Stimulated activated CD8-positive, alpha-beta memory T cell treated with anti-CD3 and anti-CD28 coated beads, Interleukin-7, amount 100 ng/mL, for 24 hours (primary cell): ENCODE measurements around the gene LRRC26.

Experiments
- DNase-seq: peaks from one replicate; pipeline ENCODE4 v3.0.0-alpha.2; 2020; ENCODE audit warnings: low read depth

LRRC26 gene

DNA sequence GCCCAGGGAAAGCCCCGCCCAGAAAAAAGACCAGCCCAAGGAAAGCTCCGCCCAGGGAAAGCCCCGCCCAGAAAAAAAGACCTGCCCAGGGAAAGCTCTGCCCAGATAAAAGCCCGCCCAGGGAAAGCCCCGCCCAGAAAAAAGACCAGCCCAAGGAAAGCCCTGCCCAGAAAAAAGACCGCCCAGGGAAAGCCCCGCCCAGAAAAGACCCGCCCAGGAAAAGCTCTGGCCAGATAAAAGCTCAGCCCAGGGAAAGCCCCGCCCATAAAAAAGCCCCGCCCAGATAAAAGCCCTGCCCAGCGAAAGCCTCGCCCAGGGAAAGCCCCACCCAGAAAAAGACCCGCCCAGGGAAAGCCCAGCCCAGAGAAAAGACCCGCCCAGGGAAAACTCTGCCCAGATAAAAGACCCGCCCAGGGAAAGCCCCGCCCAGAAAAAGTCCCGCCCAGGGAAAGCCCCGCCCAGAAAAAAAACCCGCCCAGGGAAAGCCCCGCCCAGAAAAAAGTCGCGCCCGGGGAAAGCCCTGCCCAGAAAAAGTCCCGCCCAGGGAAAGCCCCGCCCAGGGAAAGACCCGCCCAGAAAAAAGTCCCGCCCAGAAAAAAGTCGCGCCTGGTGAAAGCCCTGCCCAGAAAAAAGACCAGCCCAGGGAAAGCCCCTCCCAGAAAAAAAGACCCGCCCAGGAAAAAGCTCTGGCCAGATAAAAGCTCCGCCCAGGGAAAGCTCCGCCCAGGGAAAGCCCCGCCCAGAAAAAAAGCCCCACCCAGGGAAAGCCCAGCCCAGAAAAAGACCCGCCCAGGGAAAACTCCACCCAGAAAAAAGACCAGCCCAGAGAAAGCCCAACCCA lies 19.0 kb downstream of the LRRC26 start:
- peak; percentile 33 for DNase-seq

- no peak for DNase-seq
Measured at GRCh38 chr9:137149942-137150616, 19.8 kb downstream of the LRRC26 start.

DNA sequence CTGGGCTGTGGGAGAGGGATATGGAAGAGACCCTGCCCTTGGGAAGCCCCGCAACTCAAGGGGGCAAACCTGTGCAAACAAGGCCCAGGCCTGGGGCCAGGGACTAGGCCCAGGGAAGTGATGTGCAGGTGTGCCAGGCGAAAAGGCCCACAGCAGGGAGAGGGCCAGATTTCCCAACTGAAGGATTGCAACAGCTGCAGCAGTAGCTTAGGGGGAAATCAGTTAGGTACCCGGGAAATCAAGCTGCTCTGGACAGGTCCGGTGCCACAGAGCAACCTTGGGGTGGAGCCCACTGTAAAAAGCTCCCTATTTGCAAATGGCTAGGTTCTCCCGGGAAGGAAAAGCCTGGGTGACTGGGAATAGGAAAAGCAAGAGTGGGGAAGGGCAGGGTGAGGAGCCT lies 20.5 kb downstream of the LRRC26 start:
- no peak for DNase-seq

- DNase-seq, result no peak
Measured at GRCh38 chr9:137148661-137149060, 21.2 kb downstream of the LRRC26 start.

- no peak for DNase-seq
Measured at GRCh38 chr9:137148242-137148641, 21.6 kb downstream of the LRRC26 start.

DNA sequence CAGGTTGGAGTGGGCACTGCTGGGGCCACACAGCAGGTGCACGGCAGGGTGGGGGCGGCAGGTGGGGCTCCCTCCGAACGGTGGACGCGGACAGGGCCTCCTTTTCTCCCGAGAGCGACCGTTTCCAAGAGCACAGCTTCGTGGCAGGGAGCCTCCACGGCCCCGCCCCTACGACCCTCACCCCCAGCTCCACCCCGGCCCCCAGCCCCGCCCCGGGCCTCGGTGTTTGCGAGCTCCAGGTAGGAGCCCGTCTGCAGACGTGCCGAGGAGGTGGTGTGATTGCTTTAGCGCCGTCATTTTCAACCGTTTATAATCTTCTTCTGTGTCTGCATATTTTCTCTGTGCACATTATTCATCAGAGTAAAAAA lies 22.1 kb downstream of the LRRC26 start:
- DNase-seq, result no peak

- DNase-seq, result no peak
Measured at GRCh38 chr9:137147091-137147792, 22.6 kb downstream of the LRRC26 start.

DNA sequence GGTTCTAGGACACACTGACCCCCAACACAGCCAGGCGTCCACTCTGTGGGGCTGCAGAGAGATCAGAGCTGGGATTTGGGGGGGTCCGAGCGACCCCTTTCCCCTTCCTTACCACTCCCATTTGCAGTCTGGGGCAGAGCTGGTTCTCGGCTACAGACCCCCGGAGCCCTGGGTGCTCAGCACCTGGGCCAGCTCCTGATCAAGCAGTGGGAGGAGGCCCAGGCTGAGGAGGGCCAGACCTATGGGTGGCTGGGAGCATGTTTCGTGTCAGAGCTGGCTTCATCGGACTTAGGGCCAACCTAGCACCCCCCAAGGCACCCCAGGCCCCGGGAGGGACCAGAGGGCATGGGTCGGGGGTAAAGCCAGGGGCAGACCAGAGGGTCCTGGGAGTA lies 23.3 kb downstream of the LRRC26 start:
- no peak for DNase-seq

- DNase-seq, result no peak
Measured at GRCh38 chr9:137145731-137146526, 23.9 kb downstream of the LRRC26 start.

GRCh38 chr9:137143459-137143858 lies 26.4 kb downstream of the LRRC26 start:
- no peak for DNase-seq

DNA sequence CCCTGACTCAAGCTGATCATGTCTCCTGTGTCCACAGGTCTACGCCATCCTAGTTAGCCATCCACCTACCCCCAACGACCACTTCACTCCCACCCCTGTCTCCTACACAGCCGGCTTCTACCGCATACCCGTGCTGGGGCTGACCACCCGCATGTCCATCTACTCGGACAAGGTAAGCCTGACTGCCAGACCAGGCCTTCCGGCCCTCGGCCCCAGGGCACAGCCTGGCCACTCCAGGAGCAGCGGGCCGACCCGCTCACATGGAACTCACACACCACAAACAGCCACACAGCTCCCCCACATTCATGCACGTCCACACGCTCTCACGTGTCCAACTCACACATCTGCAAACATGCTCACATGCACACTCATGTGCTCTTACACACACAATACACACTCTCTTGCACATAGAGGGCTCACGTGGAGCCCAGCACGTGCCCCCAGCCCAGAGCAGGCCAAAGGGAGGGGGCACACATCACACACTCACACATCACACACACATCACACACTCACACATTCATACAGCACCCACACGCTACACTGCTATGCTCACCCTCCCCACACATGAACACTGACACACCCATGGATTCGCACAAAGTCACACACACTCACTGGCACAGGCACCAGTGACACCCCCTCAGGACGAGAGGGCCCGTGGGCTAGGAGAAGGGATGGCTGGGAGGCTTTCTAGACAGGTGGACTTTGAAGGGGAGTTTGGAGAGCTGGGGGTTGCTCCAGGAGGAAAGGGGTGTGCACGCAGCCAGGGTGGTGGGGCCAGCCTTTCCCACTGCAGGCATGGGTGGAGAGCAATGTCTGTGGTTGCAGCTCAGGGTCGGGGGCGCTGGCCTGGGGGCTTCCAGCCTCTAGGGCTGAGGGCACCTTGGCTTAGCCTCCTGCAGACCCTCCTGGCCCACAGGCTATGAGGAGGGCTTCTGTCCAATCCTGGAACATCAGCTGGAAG lies 27.6 kb downstream of the LRRC26 start:
- DNase-seq, result no peak

GRCh38 chr9:137141050-137141810 lies 28.6 kb downstream of the LRRC26 start:
- no peak for DNase-seq

GRCh38 chr9:137140151-137141012 lies 29.5 kb downstream of the LRRC26 start:
- no peak for DNase-seq

DNA sequence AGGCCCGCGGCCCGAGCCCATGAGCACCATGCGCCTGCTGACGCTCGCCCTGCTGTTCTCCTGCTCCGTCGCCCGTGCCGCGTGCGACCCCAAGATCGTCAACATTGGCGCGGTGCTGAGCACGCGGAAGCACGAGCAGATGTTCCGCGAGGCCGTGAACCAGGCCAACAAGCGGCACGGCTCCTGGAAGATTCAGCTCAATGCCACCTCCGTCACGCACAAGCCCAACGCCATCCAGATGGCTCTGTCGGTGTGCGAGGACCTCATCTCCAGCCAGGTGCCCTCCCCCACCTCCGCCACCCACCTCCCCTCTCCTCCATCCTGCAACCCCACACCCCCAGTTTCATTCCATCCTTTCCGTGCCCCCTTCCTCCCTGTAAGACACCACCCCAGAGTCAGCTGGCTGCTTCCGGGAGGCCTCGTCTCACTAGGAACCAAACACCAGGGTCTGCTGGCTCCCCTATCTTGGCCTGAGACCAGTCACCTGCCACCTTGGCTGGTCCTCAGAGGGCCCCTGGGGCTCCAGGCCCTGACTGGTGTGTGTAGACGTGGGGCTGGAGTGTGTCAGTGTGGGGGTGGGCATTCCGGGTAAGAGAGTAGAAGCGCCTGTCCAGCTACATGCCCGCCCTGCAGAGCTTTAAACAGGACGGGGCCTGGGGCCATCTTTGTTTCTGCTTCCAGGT lies 30.2 kb downstream of the LRRC26 start:
- DNase-seq, result no peak

DNA sequence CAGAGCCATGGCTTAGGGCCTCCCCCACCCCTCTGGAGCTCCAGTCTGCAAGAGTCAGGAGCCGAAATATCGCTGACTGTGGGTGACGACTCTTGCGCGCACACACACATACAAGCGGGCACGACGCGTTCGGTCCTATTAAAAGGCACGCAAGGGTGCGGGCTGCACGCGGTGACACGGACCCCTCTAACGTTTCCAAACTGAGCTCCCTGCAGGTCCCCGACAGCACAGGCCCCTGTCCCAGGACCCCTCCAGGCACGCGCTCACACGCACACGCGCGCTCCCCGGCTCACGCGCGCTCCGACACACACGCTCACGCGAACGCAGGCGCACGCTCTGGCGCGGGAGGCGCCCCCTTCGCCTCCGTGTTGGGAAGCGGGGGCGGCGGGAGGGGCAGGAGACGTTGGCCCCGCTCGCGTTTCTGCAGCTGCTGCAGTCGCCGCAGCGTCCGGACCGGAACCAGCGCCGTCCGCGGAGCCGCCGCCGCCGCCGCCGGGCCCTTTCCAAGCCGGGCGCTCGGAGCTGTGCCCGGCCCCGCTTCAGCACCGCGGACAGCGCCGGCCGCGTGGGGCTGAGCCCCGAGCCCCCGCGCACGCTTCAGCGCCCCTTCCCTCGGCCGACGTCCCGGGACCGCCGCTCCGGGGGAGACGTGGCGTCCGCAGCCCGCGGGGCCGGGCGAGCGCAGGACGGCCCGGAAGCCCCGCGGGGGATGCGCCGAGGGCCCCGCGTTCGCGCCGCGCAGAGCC lies 31.0 kb downstream of the LRRC26 start, which contains the start of gene GRIN1:
Gene GRIN1 (plus strand): TSS at position 433 of the 746 bp plus-strand sequence. CDS start 333 bp downstream, outside the sequence.
- no peak for DNase-seq

- no peak for DNase-seq
Measured at GRCh38 chr9:137138058-137138721, 31.7 kb downstream of the LRRC26 start.
